HepG2 (cell line): ENCODE results near the gene ATP8B1. TPM values are rescaled to one million over a fixed set of nuclear protein-coding genes. Genes with fewer than 3 reads are reported as not detected.

Source experiments
- FOXM1 ChIP-seq: sonication (generic); formaldehyde crosslinking; IDR thresholded peaks from 2 replicates; pipeline ENCODE4 v1.5.0; 2020; ENCODE audit warnings: missing genetic modification reagents
- HCFC1 ChIP-seq: fragments of 150-350 bp; IDR thresholded peaks from 2 replicates; pipeline ENCODE4 v1.6.1; 2014; ENCODE audit warnings: low read depth, low read length
- HDAC1 ChIP-seq: sonication (generic); formaldehyde crosslinking; IDR thresholded peaks from 2 replicates; pipeline ENCODE4 v1.5.1; 2020; ENCODE audit warnings: mild to moderate bottlenecking, missing genetic modification reagents
- KMT2B ChIP-seq: IDR thresholded peaks from 2 replicates; pipeline ENCODE4 v1.6.1; 2016; ENCODE audit warnings: missing genetic modification reagents, missing compliant biosample characterization
- PAF1 ChIP-seq: IDR thresholded peaks from 2 replicates; pipeline ENCODE4 v1.6.1; 2016; ENCODE audit warnings: missing genetic modification reagents, missing compliant biosample characterization
- PHF8 ChIP-seq: sonication (generic); formaldehyde crosslinking; IDR thresholded peaks from 2 replicates; pipeline ENCODE4 v1.5.0; 2020; ENCODE audit warnings: missing genetic modification reagents
- PRDM15 ChIP-seq: sonication (generic); formaldehyde crosslinking; IDR thresholded peaks from 2 replicates; pipeline ENCODE4 v1.4.0; 2020; ENCODE audit warnings: missing genetic modification reagents
- RAD51 ChIP-seq: fragments of 450-650 bp; IDR thresholded peaks from 2 replicates; pipeline ENCODE4 v1.6.1; 2016; ENCODE audit warnings: borderline replicate concordance
- XRCC5 ChIP-seq: fragments of 200-400 bp; formaldehyde crosslinking; optimal IDR thresholded peaks from 2 replicates; pipeline ENCODE3; 2017; ENCODE audit warnings: mild to moderate bottlenecking, low read length
- ZNF274 ChIP-seq: sonication (generic); formaldehyde crosslinking; IDR thresholded peaks from 2 replicates; pipeline ENCODE4 v1.5.1; 2020; ENCODE audit warnings: mild to moderate bottlenecking, missing genetic modification reagents
- ZNF512 ChIP-seq: sonication (generic); formaldehyde crosslinking; IDR thresholded peaks from 2 replicates; pipeline ENCODE4 v1.4.0; 2020; ENCODE audit warnings: mild to moderate bottlenecking, missing genetic modification reagents
- ZNF670 ChIP-seq: sonication (generic); formaldehyde crosslinking; IDR thresholded peaks from 2 replicates; pipeline ENCODE4 v1.8.0; 2022; ENCODE audit warnings: mild to moderate bottlenecking, missing genetic modification reagents, borderline replicate concordance
- ZNF879 ChIP-seq: sonication (generic); formaldehyde crosslinking; IDR thresholded peaks from 2 replicates; pipeline ENCODE4 v1.8.1; 2023; ENCODE audit warnings: missing genetic modification reagents
- ZZZ3 ChIP-seq: sonication (generic); formaldehyde crosslinking; IDR thresholded peaks from 2 replicates; pipeline ENCODE4 v1.4.0; 2020; ENCODE audit warnings: missing genetic modification reagents, mild to moderate bottlenecking, borderline replicate concordance
- polyA plus RNA-seq, 8 experiments: library from polyadenylated mRNA; depleted of rRNA in 3 of 8; stranded (reverse) in 7 of 8; unstranded in 1 of 8; fragments of >200 nt; fragmentation: Illumina TruSeq in 4 of 8; extraction: Trizol in 4 of 8; gene quantifications; 2 replicates each; pipeline versions ENCODE4 v1.2.1 to v1.2.3, GENCODE V29; 2011 to 2016; ENCODE audit warnings: low read depth in 4 of 8, missing spikeins in 1 of 8, mixed read lengths in 1 of 8; ENCODE audit not compliant: insufficient read depth in 1 of 8
- total RNA-seq, 5 experiments: library from RNA; depleted of rRNA; stranded (reverse); fragments of >200 nt; fragmentation: Illumina TruSeq; extraction: Trizol; gene quantifications; 2 replicates each; pipeline ENCODE4 v1.2.3, GENCODE V29; 2016; ENCODE audit warnings: low read depth in 1 of 5
- TF ChIP-seq, protein P1 (sequence below): fragments of 450-650 bp; IDR thresholded peaks from 2 replicates; pipeline ENCODE4 v1.6.1; 2016
- TF ChIP-seq, protein P2 (sequence below): IDR thresholded peaks from 2 replicates; pipeline ENCODE4 v1.6.1; 2016; ENCODE audit warnings: low read depth, control low read depth
- TF ChIP-seq, protein P3 (sequence below): sonication (generic); formaldehyde crosslinking; IDR thresholded peaks from 2 replicates; pipeline ENCODE4 v1.4.0; 2020; ENCODE audit warnings: mild to moderate bottlenecking, missing genetic modification reagents, borderline replicate concordance

The ATP8B1 gene
- total and polyA plus RNA-seq, 2 of the 13 experiments (the other 11 are each of a cell fraction or from before 2014, with no cell fraction given), result 2.8 to 4.0 TPM

DNA sequence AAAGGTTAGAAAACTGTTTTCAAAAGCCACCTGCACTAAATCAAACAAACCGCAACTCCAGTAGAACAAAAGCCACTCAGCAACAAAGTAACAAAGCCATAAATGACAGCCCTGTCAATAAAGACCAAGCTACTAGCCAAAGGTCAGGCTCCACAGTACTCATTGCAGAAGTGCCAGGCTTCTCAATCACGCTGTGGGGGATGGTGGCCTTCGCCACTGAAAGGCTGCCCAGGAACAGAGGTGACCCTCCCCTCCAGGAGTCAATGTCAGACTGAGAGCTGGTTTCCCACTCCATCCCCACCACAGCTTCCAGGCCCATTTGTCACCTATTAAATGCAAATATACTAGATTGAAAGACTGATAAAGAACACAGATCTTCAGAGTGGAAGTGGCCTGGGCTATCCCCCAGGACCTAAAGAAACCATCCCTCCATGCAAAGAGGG lies 5.9 kb downstream of the ATP8B1 start (continued):
- TF ChIP-seq HCFC1 (no peak), ZNF879 (no peak), PRDM15 (CRISPR knock-in tag) (no peak; the same call in 1 of the 2 replicates), ZNF512 (CRISPR knock-in tag) (no peak), HDAC1 (CRISPR knock-in tag) (peak; percentile 89), RAD51 (no peak), PHF8 (CRISPR knock-in tag) (no peak), FOXM1 (CRISPR knock-in tag) (no peak), KMT2B (CRISPR knock-in tag) (peak; percentile 43; the same call in 1 of the 2 replicates), ZZZ3 (CRISPR knock-in tag) (no peak), PAF1 (CRISPR knock-in tag) (no peak), ZNF670 (CRISPR knock-in tag) (peak; percentile 73; the same call in 1 of the 2 replicates), XRCC5 (peak; percentile 85), ZNF274 (CRISPR knock-in tag) (no peak)
- TF ChIP-seq, protein P1, sequence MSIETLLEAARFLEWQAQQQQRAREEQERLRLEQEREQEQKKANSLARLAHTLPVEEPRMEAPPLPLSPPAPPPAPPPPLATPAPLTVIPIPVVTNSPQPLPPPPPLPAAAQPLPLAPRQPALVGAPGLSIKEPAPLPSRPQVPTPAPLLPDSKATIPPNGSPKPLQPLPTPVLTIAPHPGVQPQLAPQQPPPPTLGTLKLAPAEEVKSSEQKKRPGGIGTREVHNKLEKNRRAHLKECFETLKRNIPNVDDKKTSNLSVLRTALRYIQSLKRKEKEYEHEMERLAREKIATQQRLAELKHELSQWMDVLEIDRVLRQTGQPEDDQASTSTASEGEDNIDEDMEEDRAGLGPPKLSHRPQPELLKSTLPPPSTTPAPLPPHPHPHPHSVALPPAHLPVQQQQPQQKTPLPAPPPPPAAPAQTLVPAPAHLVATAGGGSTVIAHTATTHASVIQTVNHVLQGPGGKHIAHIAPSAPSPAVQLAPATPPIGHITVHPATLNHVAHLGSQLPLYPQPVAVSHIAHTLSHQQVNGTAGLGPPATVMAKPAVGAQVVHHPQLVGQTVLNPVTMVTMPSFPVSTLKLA, result 0 out of 2 replicates have a peak, but pooled peaks have one; percentile 8
- TF ChIP-seq, protein P2, sequence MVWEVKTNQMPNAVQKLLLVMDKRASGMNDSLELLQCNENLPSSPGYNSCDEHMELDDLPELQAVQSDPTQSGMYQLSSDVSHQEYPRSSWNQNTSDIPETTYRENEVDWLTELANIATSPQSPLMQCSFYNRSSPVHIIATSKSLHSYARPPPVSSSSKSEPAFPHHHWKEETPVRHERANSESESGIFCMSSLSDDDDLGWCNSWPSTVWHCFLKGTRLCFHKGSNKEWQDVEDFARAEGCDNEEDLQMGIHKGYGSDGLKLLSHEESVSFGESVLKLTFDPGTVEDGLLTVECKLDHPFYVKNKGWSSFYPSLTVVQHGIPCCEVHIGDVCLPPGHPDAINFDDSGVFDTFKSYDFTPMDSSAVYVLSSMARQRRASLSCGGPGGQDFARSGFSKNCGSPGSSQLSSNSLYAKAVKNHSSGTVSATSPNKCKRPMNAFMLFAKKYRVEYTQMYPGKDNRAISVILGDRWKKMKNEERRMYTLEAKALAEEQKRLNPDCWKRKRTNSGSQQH, result no peak
- TF ChIP-seq, protein P3, sequence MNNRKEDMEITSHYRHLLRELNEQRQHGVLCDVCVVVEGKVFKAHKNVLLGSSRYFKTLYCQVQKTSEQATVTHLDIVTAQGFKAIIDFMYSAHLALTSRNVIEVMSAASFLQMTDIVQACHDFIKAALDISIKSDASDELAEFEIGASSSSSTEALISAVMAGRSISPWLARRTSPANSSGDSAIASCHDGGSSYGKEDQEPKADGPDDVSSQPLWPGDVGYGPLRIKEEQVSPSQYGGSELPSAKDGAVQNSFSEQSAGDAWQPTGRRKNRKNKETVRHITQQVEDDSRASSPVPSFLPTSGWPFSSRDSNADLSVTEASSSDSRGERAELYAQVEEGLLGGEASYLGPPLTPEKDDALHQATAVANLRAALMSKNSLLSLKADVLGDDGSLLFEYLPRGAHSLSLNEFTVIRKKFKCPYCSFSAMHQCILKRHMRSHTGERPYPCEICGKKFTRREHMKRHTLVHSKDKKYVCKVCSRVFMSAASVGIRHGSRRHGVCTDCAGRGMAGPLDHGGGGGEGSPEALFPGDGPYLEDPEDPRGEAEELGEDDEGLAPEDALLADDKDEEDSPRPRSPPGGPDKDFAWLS (CRISPR knock-in tag), result no peak
